Cardiac fibroblast (primary cell): ENCODE measurements around the gene JAGN1.
A peak's percentile ranks its signal among the peaks of the same experiment; 100 is the strongest.
"Not testable (repeated sequence)": the region's sequence is repeated elsewhere in the genome, so short reads cannot be mapped to it uniquely, and the experiment has no call there.

ENCODE experiments used
- DNase-seq, 2 donors: peaks; one replicate each; pipeline versions ENCODE4 v3.0.0 to v3.0.0-alpha.2; 2010; ENCODE audit warnings: low read depth in 2 of 2
- H3K4me3 ChIP-seq, 2 donors: replicated peaks in 1 of 2; 1 replicate in 1 of 2; 2 replicates in 1 of 2; pipeline ENCODE4 v1.5.1; 2011; ENCODE audit warnings: low read depth in 2 of 2, low read length in 2 of 2, mild to moderate bottlenecking in 2 of 2, moderate library complexity in 1 of 2
- CTCF ChIP-seq: IDR thresholded peaks from one replicate; pipeline ENCODE4 v1.5.1; 2011; ENCODE audit warnings: low read depth, mild to moderate bottlenecking, low read length, inconsistent platforms

JAGN1 gene

DNA sequence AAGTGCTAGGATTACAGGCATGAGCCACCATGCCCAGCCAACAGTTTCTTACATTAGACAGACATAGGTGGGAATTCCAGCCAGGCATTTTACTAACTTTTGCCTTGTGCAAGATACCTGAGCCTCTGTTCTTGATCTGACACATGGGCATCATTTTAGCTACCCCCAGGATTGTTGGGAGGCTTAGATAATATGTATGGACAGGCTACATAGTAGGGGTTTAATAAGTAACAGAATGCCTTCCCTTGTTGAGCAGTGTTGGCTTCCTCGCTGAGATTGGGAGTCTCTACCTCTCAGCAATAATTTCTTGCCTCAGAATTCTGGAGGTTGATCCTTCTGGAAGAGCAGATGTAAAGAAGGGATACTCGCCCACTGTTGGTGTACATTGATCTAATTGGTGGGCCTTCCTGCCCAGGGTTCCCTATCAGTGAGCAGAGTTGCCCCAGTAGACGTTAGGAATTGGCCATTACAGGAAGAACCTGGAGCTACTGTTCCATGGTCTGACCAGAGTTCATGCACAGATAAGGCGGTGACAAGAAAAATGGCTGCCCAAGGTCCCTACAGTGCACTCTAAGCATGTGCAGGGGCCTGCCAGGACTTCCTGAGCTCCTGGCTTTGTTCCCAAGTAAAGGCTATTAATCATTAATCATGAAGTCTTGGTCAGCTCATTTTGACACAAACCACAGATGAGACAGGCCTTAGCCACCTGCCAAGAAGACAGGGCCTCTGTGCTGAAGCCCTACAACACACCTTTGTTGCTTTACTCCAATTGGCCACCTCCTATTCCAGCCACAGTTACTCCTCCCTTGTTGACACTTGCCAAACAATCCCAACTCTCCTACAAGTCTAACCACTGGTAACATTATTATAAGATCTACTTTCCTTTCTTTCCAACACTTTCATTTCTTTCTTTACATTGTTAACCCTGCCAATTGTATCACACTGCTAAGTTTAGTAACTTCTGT lies 7.3 kb downstream of the JAGN1 start:
- peak; percentile 51 to 75 for DNase-seq
- TF ChIP-seq CTCF = no peak
- H3K4me3 ChIP-seq = no peak overlapping the region

DNA sequence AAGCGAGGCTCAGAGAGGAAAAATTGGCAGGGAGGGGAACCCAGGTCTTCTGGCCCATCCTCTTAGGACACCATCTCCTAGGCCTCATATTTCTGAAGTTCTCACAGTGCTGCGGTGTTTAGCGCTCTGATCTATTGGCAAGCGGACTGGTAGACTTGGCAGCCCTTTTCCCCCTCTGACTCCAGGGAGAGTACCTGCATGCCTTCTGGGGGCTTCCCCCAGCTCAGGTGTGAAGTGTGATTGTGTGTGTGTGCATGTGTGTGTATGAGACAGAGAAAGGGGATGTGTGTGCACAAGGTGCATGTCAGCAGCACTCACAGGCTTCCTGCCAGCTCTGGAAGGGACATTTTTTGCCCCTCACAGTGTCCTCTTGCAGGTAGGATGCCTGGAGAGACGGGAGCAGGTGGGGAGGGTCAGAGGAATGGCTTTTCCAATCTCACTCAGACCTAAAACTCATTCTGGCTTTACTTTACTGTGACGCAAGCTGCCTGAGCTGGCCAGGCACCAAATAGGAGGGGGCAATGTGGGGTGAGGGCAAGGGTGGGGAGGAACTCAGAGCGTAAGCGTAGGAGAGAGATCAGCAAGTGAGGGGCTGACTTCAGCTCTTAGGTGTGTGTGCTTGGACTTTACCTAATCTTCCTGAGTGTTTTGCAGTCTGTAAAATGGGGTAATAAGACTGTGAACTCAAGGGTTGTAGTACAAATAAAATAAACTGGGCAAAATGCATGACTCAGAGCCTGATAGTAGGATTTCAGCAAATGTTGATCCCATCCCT lies 8.2 kb downstream of the JAGN1 start:
- TF ChIP-seq CTCF = no peak
- DNase-seq = peak in 1 of 2 donors; percentile 25

DNA sequence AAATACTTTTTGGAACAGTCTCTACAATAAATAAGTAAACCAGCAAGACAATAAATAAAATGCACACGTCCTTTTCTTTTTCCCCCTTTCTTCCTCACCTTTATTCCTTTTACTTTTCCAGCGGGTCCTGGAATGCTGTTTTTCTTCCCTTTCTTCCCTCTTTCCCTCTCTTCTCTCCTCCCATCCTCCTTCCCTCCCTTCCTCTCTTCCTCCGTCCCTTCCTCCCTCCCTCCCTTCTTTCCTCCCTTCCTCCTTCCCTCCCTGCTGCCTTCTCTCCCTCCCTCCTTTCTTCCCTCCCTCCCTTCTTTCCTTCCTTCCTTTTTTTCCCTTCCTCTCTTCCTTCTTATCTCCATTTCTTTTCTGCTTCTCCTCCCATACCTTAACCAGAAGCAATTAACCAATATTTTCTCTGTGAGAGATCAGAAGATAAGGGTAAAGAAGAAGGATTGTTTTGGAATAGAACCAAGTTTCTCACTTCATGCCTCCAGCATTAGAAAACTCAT lies 8.9 kb downstream of the JAGN1 start:
- DNase-seq = no peak
- no peak overlapping the region for H3K4me3 ChIP-seq
- TF ChIP-seq CTCF = no peak

More for the DNA sequence above, 8.2 kb downstream of the JAGN1 start:
- H3K4me3 ChIP-seq = no peak overlapping the region

- DNase-seq, H3K4me3 ChIP-seq: not testable (repeated sequence)
These were observed 10.6 kb downstream of the JAGN1 start for GRCh38 chr3:9900965-9901415.

DNA sequence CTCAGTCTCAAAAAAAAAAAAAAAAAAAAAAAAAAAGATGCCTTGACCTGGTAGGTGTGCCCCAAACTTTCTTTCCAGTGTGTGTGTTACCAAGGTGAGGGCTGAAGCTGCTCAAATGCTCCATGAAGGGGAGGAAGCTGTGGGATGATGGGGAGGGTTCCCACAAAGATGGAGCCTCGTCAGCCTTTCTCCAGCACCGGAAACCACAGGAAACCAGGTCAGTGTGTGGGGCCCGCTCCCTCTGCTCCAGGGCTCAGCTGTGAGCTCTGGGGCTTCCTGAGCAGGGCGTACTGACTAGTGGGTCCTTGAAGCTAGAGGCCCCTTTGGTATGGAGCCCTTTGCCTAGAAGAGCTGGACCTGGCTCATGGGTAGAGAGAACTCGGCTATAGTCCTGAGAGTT lies 11.6 kb downstream of the JAGN1 start:
- no peak overlapping the region for H3K4me3 ChIP-seq
- TF ChIP-seq CTCF = no peak
- no peak for DNase-seq

GRCh38 chr3:9902372-9903237 lies 12.2 kb downstream of the JAGN1 start, which contains the start of gene IL17RE:
Gene IL17RE, plus strand, starts transcription at chr3:9902848. Its CDS starts 85 bp downstream, at chr3:9902933.
- TF ChIP-seq CTCF = no peak
- H3K4me3 ChIP-seq = peak within 1 kb of the TSS in 1 of 2 donors; percentile 22
- DNase-seq = no peak
